ENCODE data around the gene GSAP.

Gene GSAP

GRCh38 chr7:77271766-77272165, 144.4 kb downstream of the GSAP start:
- no peak for TF ChIP-seq CTCF (IDR thresholded peaks at IDR 0.05; ENCODE audit: low read depth, low read length)
- H3K4me3 ChIP-seq (ENCODE audit: low read depth, low read length), result no peak overlapping the region

GRCh38 chr7:77270094-77270480, 146.1 kb downstream of the GSAP start:
- TF ChIP-seq CTCF (IDR thresholded peaks at IDR 0.05; ENCODE audit: low read depth, low read length), result no peak

GRCh38 chr7:77269360-77270093, 146.6 kb downstream of the GSAP start:
- TF ChIP-seq CTCF (IDR thresholded peaks at IDR 0.05; ENCODE audit: low read depth, low read length), result no peak

More at GRCh38 chr7:77270094-77270480, 146.1 kb downstream of the GSAP start:
- no peak overlapping the region for H3K4me3 ChIP-seq (ENCODE audit: low read depth, low read length)

GRCh38 chr7:77266291-77266794, 149.8 kb downstream of the GSAP start:
- no peak for TF ChIP-seq CTCF (IDR thresholded peaks at IDR 0.05; ENCODE audit: low read depth, low read length)
- no peak overlapping the region for H3K4me3 ChIP-seq (ENCODE audit: low read depth, low read length)

More at GRCh38 chr7:77269360-77270093, 146.6 kb downstream of the GSAP start:
- H3K4me3 ChIP-seq (ENCODE audit: low read depth, low read length), result no peak overlapping the region

- TF ChIP-seq CTCF (IDR thresholded peaks at IDR 0.05; ENCODE audit: low read depth, low read length), result no peak
- no peak overlapping the region for H3K4me3 ChIP-seq (ENCODE audit: low read depth, low read length)
Observed at GRCh38 chr7:77265666-77266065, 150.5 kb downstream of the GSAP start.

- TF ChIP-seq CTCF (IDR thresholded peaks at IDR 0.05; ENCODE audit: low read depth, low read length), result no peak
- H3K4me3 ChIP-seq (ENCODE audit: low read depth, low read length), result no peak overlapping the region
Observed at GRCh38 chr7:77262316-77262715, 153.8 kb downstream of the GSAP start.
